HepG2 (cell line): ENCODE results near the gene GAS2. TPM values are rescaled to one million over a fixed set of nuclear protein-coding genes. Genes with fewer than 3 reads are reported as not detected.

ENCODE experiments used
- AGO1 ChIP-seq: fragments of 200-400 bp; formaldehyde crosslinking; IDR thresholded peaks from 2 replicates; pipeline ENCODE4 v1.6.1; 2017; ENCODE audit warnings: mild to moderate bottlenecking, low read depth, low read length, moderate library complexity; ENCODE audit not compliant: poor library complexity, severe bottlenecking
- DBP ChIP-seq: sonication (generic); formaldehyde crosslinking; IDR thresholded peaks from 2 replicates; pipeline ENCODE4 v1.4.0; 2020; ENCODE audit warnings: missing genetic modification reagents; ENCODE audit errors: not compliant biosample characterization
- DRAP1 ChIP-seq: IDR thresholded peaks from 2 replicates; pipeline ENCODE4 v1.6.1; 2016; ENCODE audit warnings: missing genetic modification reagents, missing compliant biosample characterization
- MAFG ChIP-seq: sonication (generic); formaldehyde crosslinking; IDR thresholded peaks from 2 replicates; pipeline ENCODE4 v1.5.1; 2020; ENCODE audit warnings: mild to moderate bottlenecking, missing genetic modification reagents
- MXD4 ChIP-seq: IDR thresholded peaks from 2 replicates; pipeline ENCODE4 v1.6.1; 2016; ENCODE audit warnings: mild to moderate bottlenecking, missing biosample characterization, missing genetic modification reagents
- NFAT5 ChIP-seq: sonication (generic); formaldehyde crosslinking; IDR thresholded peaks from 2 replicates; pipeline ENCODE4 v1.4.0; 2020; ENCODE audit warnings: missing genetic modification reagents
- PCBP1 ChIP-seq: fragments of 200-400 bp; formaldehyde crosslinking; IDR thresholded peaks from 2 replicates; pipeline ENCODE4 v1.6.1; 2017; ENCODE audit warnings: mild to moderate bottlenecking, low read depth, low read length, borderline replicate concordance
- SKI ChIP-seq: fragments of 450-650 bp; IDR thresholded peaks from one replicate; pipeline ENCODE4 v1.6.1; 2018; ENCODE audit warnings: mild to moderate bottlenecking; ENCODE audit not compliant: partially characterized antibody
- SOX6 ChIP-seq, 2 experiments: fragments of 450-650 bp in 1 of 2; sonication (generic) in 1 of 2; formaldehyde crosslinking in 1 of 2; IDR thresholded peaks; 2 replicates each; pipeline versions ENCODE4 v1.4.0 to v1.6.1; 2017 to 2020; ENCODE audit warnings: antibody characterized with exemption in 1 of 2, mild to moderate bottlenecking in 1 of 2, missing genetic modification reagents in 1 of 2
- TBX3 ChIP-seq: fragments of 450-650 bp; IDR thresholded peaks from 2 replicates; pipeline ENCODE4 v1.6.1; 2017; ENCODE audit warnings: antibody characterized with exemption, mild to moderate bottlenecking, inconsistent platforms, borderline replicate concordance
- ZC3H13 ChIP-seq: sonication (generic); formaldehyde crosslinking; IDR thresholded peaks from 2 replicates; pipeline ENCODE4 v1.8.1; 2023; ENCODE audit warnings: mild to moderate bottlenecking, missing genetic modification reagents, moderate library complexity
- ZHX1 ChIP-seq: sonication (generic); formaldehyde crosslinking; IDR thresholded peaks from 2 replicates; pipeline ENCODE4 v1.8.1; 2022; ENCODE audit warnings: low read depth, mild to moderate bottlenecking, missing genetic modification reagents
- ZNF235 ChIP-seq: sonication (generic); formaldehyde crosslinking; IDR thresholded peaks from 2 replicates; pipeline ENCODE4 v1.8.1; 2023; ENCODE audit warnings: mild to moderate bottlenecking, missing genetic modification reagents, borderline replicate concordance
- ZNF333 ChIP-seq: sonication (generic); formaldehyde crosslinking; IDR thresholded peaks from 2 replicates; pipeline ENCODE4 v1.4.0; 2020; ENCODE audit warnings: mild to moderate bottlenecking, missing genetic modification reagents, borderline replicate concordance
- ZNF44 ChIP-seq: sonication (generic); formaldehyde crosslinking; IDR thresholded peaks from 2 replicates; pipeline ENCODE4 v1.5.1; 2020; ENCODE audit warnings: mild to moderate bottlenecking, missing genetic modification reagents
- ZNF547 ChIP-seq: sonication (generic); formaldehyde crosslinking; IDR thresholded peaks from 2 replicates; pipeline ENCODE4 v1.5.1; 2020; ENCODE audit warnings: mild to moderate bottlenecking, missing genetic modification reagents
- ZNF670 ChIP-seq: sonication (generic); formaldehyde crosslinking; IDR thresholded peaks from 2 replicates; pipeline ENCODE4 v1.8.0; 2022; ENCODE audit warnings: mild to moderate bottlenecking, missing genetic modification reagents, borderline replicate concordance
- polyA plus RNA-seq, 8 experiments: library from polyadenylated mRNA; depleted of rRNA in 3 of 8; stranded (reverse) in 7 of 8; unstranded in 1 of 8; fragments of >200 nt; fragmentation: Illumina TruSeq in 4 of 8; extraction: Trizol in 4 of 8; gene quantifications; 2 replicates each; pipeline versions ENCODE4 v1.2.1 to v1.2.3, GENCODE V29; 2011 to 2016; ENCODE audit warnings: low read depth in 4 of 8, missing spikeins in 1 of 8, mixed read lengths in 1 of 8; ENCODE audit not compliant: insufficient read depth in 1 of 8
- total RNA-seq, 5 experiments: library from RNA; depleted of rRNA; stranded (reverse); fragments of >200 nt; fragmentation: Illumina TruSeq; extraction: Trizol; gene quantifications; 2 replicates each; pipeline ENCODE4 v1.2.3, GENCODE V29; 2016; ENCODE audit warnings: low read depth in 1 of 5

The GAS2 gene
- total and polyA plus RNA-seq, 2 of the 13 experiments (the other 11 are each of a cell fraction or from before 2014, with no cell fraction given): 26.0 to 85.1 TPM

GRCh38 chr11:22634897-22635629, 31.3 kb upstream of the GAS2 start (continued):
- TF ChIP-seq DBP (CRISPR knock-in tag): no peak
- TF ChIP-seq ZNF547 (CRISPR knock-in tag): no peak
- TF ChIP-seq ZNF333: no peak
- no peak for TF ChIP-seq ZNF235 (CRISPR knock-in tag)
- no peak for TF ChIP-seq MXD4 (CRISPR knock-in tag)
- TF ChIP-seq DRAP1 (CRISPR knock-in tag): no peak
- no peak for TF ChIP-seq SKI
- TF ChIP-seq ZNF44 (CRISPR knock-in tag): no peak
- TF ChIP-seq ZNF670: no peak
- no peak for TF ChIP-seq PCBP1
- TF ChIP-seq TBX3: peak; percentile 68
- 0 out of 2 replicates have a peak, but pooled peaks have one; percentile 25 for TF ChIP-seq ZC3H13 (CRISPR knock-in tag)
- no peak for TF ChIP-seq NFAT5 (CRISPR knock-in tag)
- no peak for TF ChIP-seq SOX6 (IDR thresholded peaks at IDR 0.05)
- TF ChIP-seq SOX6 (CRISPR knock-in tag; IDR thresholded peaks at IDR 0.05): peak; percentile 88
- no peak for TF ChIP-seq MAFG (CRISPR knock-in tag)
- TF ChIP-seq ZHX1 (CRISPR knock-in tag): no peak
- TF ChIP-seq AGO1: no peak
